Frontal cortex (tissue), 4 donors: ENCODE results near the gene DENND10. TPM values are rescaled to one million over a fixed set of nuclear protein-coding genes. Genes with fewer than 3 reads are reported as not detected.
A peak's percentile ranks its signal among the peaks of the same experiment; 100 is the strongest.
"Not testable (repeated sequence)": the region's sequence is repeated elsewhere in the genome, so short reads cannot be mapped to it uniquely, and the experiment has no call there.

Experiments used
- DNase-seq, 2 donors: peaks; one replicate each; pipeline ENCODE4 v3.0.0; 2012; ENCODE audit warnings: low spot score in 2 of 2
- FAIRE-seq: peaks from 2 replicates; lab custom pipeline; 2012; peaks lifted over from hg19 to GRCh38; lab: Jason Lieb, UNC
- total RNA-seq: library from RNA; depleted of rRNA; stranded (reverse); fragments of >200 nt; gene quantifications from one replicate; pipeline ENCODE4 v1.2.3, GENCODE V29; 2014
- donor health status: control.
- donor health status: control.
- donor health status: control.

DENND10 gene
- total RNA-seq, 1 donor from 2014 or later = 70.1 TPM

- DNase-seq = no peak
- no peak for FAIRE-seq
These were observed 22.0 kb downstream of the DENND10 start for GRCh38 chr10:119125942-119126341.

- FAIRE-seq (no peak), DNase-seq (no peak)
These were observed 25.8 kb downstream of the DENND10 start for GRCh38 chr10:119129721-119130120.

DNA sequence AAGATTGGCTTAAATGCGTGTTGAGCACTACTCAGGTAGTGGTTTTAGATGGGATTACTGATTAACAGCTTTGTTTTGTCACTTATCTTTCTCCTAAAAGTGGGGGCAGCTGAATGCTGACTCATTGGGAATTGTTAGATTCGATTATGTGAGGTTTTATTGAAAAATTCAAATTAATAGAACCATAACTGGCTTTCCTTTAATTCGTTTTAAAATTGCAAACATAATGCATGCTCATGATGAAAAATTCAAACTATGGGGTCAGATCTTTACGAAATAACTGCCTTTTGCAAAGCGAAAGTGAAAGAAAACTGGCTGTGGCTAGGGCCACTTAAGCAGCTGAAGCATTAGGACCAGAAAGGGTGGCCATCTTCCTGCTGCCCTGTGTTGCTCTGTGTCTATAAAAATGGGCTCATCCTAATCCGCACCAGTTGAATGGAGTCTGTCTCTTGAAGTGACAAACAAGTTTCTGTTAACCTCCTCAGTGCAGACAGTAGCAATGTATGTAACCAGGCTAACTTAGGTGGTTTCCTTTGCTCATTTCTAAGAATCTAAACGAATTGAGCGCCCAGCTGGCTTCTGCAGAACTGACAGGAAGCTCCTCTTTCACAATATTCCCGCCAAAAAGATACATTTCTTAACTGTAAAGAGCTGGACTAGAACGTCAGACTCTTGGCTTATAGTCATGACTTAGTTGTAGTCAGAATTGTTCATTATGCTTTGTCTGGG lies 27.8 kb downstream of the DENND10 start:
- FAIRE-seq (no peak), DNase-seq (no peak)

- FAIRE-seq (no peak), DNase-seq (no peak)
These were observed 28.8 kb downstream of the DENND10 start for GRCh38 chr10:119132521-119133345.

GRCh38 chr10:119133949-119134348 lies 30.0 kb downstream of the DENND10 start:
- DNase-seq (no peak), FAIRE-seq (no peak)

GRCh38 chr10:119135513-119135881 lies 31.6 kb downstream of the DENND10 start:
- FAIRE-seq = no peak
- no peak for DNase-seq

- no peak for DNase-seq
- no peak for FAIRE-seq
These were observed 32.2 kb downstream of the DENND10 start for GRCh38 chr10:119136084-119136483.

DNA sequence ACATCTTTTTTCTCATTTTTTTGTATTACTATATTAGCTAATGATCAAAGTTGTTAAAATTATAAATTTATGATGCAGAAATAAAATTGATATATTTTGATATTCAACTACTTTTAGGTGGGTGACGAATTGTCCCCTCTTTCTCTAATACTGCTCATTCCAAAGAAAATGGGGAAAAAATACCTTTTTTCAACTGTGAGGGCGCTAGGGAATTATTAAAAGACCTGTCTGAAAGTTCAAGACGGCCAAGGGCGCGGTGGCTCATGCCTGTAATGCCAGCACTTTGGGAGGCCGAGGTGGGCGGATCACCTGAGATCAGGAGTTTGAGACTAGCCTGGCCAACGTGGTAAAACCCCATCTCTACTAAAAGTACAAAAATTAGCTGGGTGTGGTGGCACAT lies 34.0 kb downstream of the DENND10 start:
- FAIRE-seq, DNase-seq: not testable (repeated sequence)

- DNase-seq = no peak
- no peak for FAIRE-seq
These were observed 34.7 kb downstream of the DENND10 start for GRCh38 chr10:119138346-119139306.

DNA sequence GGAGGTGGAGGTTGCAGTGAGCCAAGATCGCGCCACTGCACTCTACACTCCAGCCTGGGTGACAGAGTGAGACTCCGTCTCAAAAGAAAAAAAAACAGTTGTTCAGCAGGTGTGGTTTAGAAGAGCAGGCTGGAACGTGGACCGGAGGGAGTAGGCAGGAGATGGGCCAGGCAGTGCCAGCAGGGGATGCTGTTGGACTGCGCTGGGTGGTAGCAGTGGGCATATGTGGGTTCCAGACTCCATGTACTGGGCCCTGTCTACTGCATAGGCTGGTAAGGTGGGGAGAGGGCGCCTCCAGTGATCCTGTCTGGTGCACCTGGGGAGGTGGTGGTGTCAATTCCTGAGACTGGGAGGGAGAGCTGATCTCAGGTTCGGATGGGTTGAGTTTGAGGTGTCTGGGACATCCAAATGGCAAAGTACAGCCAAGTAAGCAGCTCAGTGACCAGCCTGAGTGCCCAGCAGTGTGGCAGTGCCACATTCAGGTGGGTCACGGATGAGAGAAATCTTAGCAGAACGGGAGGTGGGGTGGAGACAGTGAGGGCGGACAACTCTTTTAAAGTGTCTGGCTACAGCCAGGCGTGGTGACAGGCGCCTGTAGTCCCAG lies 35.7 kb downstream of the DENND10 start:
- DNase-seq = peak in 1 of 2 donors; percentile 40
- no peak for FAIRE-seq

DNA sequence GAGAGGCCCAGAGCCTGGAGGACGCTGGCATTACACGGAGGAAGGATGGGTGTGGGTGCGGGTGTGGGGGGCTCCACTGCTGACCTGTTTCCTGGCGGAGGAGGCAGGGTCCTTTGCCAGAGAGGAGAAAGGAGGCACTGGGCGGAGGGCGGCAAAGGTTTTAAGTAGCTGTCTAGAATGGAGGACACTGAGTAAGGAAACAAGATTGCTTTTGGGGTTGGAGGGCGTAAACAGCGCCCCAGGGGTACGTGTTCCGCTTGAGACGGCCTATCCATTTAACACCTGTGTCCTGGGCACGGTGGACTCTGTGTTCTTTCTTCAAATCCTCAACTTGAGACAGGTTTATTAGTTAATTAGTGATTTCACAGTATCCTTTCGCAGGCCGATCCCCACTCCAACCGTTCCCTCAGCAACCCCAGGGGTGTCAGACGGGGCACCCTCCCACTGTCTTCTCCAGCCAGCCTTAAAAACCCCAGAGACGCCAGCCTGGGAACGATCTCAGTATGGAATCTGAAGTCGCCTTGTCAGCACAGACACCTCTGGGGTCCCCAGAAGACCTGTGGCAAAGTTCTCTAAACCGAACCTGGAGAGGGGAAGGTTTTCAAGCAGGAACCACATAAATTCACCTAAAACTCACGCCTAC lies 36.8 kb downstream of the DENND10 start:
- FAIRE-seq (no peak), DNase-seq (no peak)

DNA sequence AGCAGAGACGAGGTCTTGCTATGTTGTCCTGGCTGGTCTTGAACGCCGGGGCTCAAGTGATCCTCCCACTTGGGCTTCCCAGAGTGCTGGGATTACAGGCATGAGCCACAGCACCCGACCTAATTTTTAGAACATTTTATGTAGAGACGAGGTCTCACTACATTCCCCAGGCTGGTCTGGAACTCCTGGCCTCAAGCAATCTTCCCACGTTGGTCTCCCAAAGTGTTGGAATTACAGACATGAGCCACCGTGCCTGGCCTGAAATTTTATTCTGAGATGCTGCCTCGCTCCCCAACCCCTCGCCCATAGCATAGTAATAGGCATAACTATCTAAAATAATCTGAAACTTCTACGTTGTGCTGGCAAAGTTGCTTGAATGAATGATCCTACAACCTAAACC lies 39.7 kb downstream of the DENND10 start:
- FAIRE-seq = no peak
- DNase-seq = no peak

GRCh38 chr10:119149157-119149556 lies 45.2 kb downstream of the DENND10 start:
- FAIRE-seq (no peak), DNase-seq (no peak)

GRCh38 chr10:119149729-119150128 lies 45.8 kb downstream of the DENND10 start:
- FAIRE-seq = no peak

GRCh38 chr10:119151601-119152000 lies 47.7 kb downstream of the DENND10 start:
- not testable (repeated sequence) for DNase-seq, FAIRE-seq

More at GRCh38 chr10:119149729-119150128, 45.8 kb downstream of the DENND10 start:
- no peak for DNase-seq

DNA sequence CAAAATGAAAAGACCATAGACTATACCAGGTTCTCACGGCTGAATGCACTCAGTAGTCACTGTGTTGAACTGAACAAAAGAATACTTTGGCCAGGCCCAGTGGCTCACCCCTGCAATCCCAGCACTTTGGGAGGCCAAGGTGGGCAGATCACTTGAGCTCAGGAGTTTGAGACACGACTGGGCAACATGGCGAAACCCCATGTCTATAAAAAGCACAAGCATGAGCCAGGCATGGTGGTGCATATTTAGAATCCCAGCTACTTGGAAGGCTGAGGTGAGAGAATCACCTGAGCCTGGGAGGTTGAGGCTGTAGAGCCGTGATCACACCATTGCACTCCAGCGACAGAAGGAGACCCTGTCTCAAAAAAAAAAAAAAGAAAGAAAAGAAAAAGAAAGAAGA lies 49.1 kb downstream of the DENND10 start:
- DNase-seq (no peak), FAIRE-seq (no peak)

- FAIRE-seq (no peak), DNase-seq (no peak)
These were observed 49.7 kb downstream of the DENND10 start for GRCh38 chr10:119153661-119154060.

DNA sequence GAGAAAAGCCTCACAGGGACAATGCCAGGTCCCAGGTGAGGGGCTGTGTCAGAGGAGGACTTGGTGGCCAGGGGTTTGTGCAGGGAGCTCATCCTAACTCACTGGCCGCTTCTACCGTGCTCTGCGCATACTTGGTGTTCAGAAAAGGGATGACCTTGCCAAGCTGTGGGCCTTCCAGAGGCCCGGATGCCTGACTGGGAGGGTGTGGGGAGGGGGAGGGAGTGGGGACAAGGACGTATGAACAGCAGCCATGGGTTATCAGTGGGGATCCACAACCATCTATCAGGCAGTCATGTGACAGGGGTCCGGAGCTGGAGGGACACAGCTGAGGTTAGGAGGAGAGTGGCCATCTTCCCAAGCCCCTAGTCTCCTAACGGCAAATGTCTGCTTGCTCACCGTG lies 55.4 kb downstream of the DENND10 start:
- FAIRE-seq = no peak
- no peak for DNase-seq
